Fibroblast of skin of abdomen (primary cell): ENCODE data around the gene PLBD1. TPM values are rescaled to one million over a fixed set of nuclear protein-coding genes. Genes with fewer than 3 reads are reported as not detected.

Source experiments
- DNase-seq: peaks from one replicate; pipeline ENCODE4 v3.0.0-alpha.2; 2013
- polyA plus RNA-seq, 2 experiments: library from polyadenylated mRNA; unstranded; fragments of 120-200 nt; gene quantifications; one replicate each; pipeline ENCODE4 v1.2.1, GENCODE V29; 2013; ENCODE audit not compliant: insufficient read length in 2 of 2

The PLBD1 gene, protein sequence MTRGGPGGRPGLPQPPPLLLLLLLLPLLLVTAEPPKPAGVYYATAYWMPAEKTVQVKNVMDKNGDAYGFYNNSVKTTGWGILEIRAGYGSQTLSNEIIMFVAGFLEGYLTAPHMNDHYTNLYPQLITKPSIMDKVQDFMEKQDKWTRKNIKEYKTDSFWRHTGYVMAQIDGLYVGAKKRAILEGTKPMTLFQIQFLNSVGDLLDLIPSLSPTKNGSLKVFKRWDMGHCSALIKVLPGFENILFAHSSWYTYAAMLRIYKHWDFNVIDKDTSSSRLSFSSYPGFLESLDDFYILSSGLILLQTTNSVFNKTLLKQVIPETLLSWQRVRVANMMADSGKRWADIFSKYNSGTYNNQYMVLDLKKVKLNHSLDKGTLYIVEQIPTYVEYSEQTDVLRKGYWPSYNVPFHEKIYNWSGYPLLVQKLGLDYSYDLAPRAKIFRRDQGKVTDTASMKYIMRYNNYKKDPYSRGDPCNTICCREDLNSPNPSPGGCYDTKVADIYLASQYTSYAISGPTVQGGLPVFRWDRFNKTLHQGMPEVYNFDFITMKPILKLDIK
- polyA plus RNA-seq (2013, experiment 1 of 2; ENCODE audit: insufficient read length) = 1.2 TPM
- polyA plus RNA-seq (2013, experiment 2 of 2; ENCODE audit: insufficient read length) = 0.71 TPM

DNA sequence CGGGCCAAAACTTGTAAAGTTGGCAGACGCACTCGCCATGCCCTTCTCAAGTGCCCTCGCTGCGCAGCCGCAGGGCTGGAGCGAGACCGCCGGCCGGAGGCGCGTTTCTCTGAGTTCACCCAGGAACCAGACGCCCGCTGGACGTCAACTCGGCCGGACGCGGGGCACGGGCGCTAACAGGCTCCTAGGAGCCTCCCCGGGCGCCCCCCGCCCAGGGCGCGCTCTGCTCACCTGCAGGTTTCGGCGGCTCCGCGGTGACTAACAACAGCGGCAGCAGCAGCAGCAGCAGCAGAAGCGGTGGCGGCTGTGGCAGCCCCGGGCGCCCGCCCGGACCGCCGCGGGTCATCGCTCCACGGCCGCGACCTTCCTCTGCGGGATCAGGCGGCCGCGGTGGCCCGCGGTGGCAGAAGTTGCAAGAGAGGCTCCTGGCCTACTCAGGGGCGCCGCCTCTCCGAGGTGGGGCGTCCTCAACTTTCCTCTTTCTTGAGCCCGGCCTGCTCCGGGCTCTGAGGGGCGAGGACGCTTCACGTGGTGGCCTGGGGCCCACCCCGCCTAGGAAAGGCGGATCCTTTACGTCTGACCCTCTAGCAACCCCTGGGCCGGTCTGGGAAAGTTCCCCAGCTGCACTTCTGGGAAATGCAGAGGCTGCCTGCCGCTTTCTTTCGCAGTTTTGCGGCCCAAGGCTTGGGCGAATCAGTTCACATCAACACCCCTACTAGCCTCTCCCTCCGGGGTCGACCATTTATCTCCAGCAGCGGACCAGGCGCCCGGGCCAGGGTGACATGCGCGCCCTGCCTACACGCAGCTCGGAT is at the start of gene PLBD1:
TSS of gene PLBD1 (minus strand) at position 533 of the 812 bp plus-strand sequence. CDS start at position 346, 187 bp downstream.
- peak; percentile 10 for DNase-seq

GRCh38 chr12:14614704-14615121 is 47.0 kb upstream of the PLBD1 start:
- no peak for DNase-seq

DNA sequence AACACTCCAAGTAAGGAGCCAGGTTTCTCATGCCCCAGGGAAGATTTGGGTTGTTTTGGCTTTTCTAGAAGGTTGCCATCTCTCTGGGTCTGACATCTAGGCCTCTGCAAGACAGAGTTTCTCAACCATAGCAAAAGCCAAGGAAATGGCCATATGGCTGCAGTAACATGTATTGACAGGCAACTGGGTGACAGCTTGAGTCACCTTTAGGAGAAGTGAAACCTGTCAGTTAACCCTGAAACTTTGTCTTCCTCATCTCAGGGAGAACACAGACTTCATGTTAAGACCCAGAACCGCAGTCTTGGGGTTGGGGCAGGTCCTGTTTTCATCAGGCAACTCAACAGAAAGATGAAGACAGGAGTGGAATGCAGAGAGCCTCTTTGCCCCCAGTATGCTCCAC is 46.0 kb upstream of the PLBD1 start:
- DNase-seq = no peak

GRCh38 chr12:14612898-14613445 is 45.3 kb upstream of the PLBD1 start:
- no peak for DNase-seq

DNA sequence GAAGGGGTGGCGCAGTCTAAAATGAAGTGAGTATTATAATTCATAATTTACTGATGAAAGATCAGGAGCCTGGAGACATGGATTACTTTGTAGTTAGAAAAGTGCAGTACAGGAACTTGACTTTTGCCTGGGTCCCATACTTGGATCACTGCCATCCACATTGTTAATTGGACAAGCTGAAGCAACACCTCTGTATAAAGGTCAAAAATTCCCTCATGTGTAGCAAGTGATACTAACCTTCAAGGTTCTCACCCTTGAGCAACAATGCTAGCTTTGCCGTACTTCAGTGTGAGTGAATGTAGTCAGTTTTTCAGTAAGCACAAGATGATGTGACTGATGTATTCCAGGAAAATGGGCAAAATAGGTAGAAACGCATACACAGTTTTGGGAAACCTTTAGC is 44.6 kb upstream of the PLBD1 start:
- DNase-seq = no peak

GRCh38 chr12:14611640-14612203 is 44.0 kb upstream of the PLBD1 start:
- DNase-seq = no peak

DNA sequence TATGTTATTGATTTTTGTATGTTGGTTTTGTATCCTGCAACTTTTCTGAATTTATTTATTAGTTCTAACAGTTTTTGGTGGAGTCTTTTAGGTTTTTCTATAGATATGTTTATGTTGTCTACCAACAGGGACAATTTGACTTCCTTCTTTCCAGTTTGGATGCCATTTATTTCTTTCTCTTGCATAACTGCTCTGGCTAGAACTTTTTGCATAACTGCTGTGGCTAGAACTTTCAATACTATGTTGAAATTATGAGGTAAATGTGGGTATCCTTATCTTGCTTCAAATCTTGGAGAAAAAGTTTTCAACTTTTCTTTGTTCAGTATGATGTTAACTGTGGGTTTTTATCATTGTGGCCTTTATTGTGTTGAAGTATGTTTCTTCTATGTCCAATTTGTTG is 39.9 kb upstream of the PLBD1 start:
- no peak for DNase-seq

DNA sequence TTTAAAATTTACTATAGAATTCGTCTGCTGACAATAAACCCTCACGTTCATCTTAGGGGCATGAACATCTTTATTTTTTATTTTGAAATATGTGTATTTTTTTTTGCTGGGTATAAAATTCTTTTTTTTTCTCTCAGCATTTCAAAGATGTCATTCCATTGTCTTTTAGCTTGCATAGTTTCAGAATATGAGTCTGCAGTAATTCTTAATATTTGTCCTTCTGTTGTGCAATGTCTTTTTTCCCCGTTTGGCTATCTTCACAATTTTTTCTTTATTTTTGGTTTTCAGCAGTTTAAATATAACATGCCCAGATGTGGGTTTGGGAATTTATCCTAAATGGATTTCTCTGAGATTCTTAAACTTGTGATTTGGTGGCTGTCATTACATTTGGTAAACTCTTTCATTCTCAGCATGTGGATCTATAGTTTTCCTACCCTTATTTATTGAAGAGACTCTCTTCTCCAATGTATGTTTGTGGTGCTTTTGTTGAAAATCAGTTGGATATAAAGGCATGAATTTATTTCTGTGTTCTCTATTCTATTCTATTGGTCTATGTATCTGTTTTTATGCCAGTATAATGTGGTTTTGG is 37.8 kb upstream of the PLBD1 start:
- no peak for DNase-seq

GRCh38 chr12:14601692-14602478 is 34.2 kb upstream of the PLBD1 start:
- no peak for DNase-seq

GRCh38 chr12:14597480-14597879 is 29.8 kb upstream of the PLBD1 start:
- no peak for DNase-seq

- DNase-seq = no peak
Measured at GRCh38 chr12:14591719-14592118, 24.0 kb upstream of the PLBD1 start.

DNA sequence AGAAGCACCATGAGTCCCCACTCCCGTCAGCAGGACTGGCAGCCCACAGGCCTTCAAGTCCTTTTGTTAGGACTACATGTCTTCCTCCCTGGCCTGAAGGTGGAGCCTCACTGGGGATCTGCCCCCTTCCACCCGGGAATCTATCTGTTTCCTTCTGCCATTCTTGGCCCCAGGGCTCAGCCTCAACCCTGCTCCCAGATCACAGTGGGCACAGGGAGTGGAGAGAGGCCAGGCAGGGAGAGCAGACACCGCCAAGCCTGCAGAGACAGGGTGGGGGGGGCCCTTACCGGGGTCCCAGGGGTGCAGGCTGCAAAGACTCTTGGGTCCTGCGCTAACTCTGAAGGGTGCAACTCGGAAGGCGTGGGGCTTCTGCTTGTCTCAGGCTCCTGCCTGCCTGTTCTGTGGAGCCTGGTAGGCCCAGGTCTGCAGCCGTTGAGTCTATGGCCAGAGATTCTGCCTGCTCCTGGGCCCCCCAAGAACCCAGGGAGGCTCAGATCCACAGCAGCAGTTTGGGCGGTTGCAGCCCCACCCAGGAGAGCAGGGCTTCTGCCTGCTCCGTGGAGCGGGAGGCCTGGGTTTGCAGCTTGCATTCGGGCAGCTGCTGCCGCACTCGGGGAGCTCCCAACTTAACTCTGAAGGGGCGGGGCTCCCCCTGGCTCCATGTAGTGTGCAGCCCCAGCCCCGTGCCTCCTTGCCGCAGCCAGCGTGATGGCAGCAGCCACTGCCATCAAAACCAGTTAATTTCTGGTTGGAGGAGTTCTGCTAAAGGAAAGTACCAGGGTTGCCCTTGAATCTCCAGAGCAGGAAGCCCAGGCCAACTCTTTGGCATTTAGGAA is 21.7 kb upstream of the PLBD1 start:
- no peak for DNase-seq

DNA sequence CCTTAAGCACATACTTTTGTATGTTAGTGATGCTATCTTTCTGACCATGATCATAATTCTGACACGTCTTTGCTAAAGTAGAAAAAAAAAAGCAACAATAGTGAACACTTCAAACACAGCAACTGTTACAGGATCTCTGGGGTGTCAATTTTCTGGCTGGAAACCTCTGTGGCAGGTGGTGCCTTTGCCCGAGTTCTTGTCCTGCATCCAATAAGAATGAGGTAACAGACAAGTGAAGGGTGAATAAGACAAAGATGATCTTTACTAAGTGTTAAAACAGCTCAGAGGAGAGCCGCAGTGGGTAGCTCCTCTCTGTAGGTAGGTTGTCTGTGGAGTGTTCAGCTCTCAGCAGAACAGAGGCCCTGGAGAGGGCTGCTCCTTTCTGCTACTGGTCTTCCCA is 20.9 kb upstream of the PLBD1 start:
- no peak for DNase-seq

GRCh38 chr12:14578646-14579045 is 11.0 kb upstream of the PLBD1 start:
- no peak for DNase-seq

DNA sequence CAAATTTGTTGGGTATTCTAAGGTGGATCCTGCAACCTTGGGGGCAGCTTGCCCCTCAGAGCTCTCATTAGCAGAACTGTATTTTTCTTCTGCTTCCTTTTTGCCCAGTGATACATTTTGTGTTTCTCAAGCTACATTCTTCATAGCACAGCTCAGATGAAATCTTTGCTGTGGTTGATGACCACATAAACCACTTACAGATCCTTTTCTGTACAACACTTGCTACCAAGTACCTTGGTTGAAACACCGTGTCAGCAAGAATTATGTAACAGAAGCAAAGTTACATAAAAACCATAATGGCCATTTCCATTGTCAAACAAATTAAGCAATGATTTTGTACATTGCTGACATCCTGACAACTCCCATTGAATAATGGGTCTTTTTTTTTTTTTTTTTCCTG is 9.7 kb upstream of the PLBD1 start:
- DNase-seq = peak; percentile 4

DNA sequence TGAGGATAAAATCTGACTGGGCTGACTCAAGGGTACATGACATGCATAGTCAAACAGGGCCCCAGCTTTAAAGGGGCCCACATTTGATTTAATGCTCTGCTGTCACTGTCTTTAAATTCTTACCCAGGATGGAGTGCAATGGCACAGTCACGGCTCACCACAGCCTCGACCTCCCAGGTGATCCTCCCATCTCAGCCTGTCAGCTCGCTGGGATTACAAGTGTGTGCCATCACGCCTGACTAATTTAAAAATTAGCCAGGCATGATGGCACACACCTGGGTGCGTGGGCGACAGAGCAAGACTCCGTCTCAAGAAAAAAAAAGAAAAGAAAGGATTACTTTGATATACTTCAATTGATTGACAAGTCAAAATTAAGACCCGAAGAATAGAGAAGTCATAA is 9.2 kb upstream of the PLBD1 start:
- DNase-seq = no peak

GRCh38 chr12:14575585-14575984 is 7.9 kb upstream of the PLBD1 start:
- DNase-seq = no peak

- no peak for DNase-seq
Measured at GRCh38 chr12:14573118-14573517, 5.4 kb upstream of the PLBD1 start.

GRCh38 chr12:14572401-14572800 is 4.7 kb upstream of the PLBD1 start:
- DNase-seq = no peak

DNA sequence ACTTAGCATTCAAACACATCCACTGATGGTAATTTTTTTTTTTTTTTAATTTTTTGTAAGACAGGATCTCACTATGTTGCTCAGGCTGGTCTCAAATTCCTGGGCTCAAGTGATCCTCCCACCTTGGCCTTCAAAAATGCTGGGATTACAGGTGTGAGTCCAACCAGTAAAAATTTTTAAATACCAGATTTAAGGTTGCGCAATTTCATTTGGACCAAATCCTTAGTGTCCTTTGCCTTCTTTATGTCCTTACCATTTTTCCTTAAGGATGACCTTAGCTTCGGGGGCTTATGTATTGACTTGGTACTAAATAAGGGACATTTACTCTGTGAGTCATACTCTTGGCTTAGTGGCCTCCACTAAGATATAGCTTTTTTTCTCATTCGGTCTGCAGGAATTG is 4.1 kb upstream of the PLBD1 start:
- no peak for DNase-seq

DNA sequence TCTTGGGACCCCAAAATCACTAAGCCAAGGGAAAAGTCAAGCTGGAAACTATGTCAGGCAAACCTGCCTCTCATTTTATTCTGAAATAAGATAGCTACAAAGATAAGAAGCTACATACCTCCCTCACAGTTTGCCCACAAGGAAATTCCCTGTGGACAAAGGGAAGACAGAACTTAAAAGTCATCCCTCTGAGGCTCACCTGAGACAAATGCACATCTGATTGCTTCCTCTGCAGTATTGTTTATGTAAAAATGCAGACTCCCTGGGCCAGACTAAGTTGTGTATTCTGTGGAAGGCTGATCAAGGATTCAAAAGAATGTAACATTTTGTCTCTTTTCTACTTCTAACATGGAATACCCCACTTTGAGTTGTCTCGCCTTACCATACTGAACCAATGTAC is 2.5 kb upstream of the PLBD1 start:
- DNase-seq = no peak
